Retina (tissue), 1 donor: ENCODE results near the gene NAV2.

ENCODE experiments used
- DNase-seq: peaks from one replicate; pipeline ENCODE4 v3.0.0-alpha.2; 2016

The NAV2 gene

DNA sequence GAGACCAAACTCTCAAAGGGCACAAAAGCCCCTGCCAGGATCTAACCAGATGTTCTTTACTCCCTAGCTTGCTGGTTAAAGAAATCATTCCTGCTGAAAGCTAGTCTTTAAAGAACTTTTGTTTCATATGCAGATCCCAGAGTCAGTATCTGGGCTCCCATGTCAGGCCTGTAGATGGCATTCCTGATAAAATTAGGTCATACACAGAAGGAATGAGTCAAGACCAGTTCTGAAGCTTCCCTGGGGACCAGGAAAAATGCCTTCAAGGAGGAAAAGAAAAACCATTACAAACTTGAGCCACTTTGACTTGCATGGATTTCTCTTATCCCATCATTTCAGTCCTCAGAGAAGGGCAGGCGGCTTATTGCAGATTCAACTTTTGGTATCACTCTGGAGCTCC lies 441.7 kb downstream of the NAV2 start:
- no peak for DNase-seq

DNA sequence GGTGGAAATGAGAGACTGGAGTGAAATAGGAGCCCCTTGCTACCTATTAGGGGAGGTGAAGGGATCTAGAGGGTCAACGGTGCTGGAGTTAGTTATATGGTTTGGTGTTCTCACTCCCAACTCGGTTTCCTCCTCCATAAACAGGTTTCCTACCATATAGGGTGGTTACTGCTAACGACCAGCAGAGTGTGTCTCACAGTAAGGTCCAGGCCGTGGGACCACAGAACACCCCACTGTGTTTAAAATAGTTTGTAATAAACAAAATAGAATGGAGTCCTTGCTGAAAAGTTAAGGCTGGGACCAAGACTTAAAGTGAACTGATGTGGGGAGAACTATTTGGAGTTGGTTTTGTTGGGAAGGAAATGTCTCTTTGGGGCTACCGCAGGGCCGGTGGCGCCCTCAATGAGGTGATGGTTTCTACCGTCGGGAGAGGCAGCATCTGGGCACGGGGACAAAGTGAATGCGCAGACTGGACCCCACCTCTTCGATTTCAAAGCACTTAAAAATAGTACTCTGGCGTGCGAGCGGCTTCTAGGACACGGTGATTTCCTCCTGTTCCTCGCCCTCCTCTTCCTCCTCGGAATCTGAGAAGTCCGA lies 443.1 kb downstream of the NAV2 start:
- peak; percentile 22 for DNase-seq

DNA sequence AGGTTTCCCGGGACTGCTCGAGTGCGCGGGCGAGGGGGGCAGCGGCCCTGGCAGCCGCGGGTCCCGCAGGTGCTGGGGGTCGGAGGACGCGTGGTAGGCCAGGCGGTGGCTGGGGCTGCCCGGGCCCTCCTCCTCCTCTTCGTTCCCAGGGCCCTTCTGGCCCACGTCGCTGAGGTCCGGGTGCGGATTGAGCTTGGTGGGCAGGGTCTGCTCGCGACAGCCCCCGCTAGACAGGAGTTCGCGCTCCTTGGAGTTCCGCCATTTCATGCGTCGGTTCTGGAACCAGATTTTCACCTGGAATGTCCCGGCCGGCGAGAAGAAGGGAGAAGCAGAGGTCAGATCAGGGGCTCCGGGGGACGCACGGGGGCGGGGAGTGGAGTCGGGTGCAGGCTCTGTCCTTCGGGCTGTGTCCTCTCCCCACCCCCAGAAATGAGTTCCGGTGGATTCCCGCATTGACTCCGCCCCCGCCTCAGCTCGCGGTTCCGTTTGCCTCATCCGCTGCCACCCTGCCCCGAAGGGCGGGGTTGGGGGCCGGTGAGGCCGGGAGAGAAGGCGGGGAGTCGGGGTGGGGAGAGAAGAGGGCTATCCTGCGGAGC lies 443.7 kb downstream of the NAV2 start:
- peak; percentile 36 for DNase-seq

DNA sequence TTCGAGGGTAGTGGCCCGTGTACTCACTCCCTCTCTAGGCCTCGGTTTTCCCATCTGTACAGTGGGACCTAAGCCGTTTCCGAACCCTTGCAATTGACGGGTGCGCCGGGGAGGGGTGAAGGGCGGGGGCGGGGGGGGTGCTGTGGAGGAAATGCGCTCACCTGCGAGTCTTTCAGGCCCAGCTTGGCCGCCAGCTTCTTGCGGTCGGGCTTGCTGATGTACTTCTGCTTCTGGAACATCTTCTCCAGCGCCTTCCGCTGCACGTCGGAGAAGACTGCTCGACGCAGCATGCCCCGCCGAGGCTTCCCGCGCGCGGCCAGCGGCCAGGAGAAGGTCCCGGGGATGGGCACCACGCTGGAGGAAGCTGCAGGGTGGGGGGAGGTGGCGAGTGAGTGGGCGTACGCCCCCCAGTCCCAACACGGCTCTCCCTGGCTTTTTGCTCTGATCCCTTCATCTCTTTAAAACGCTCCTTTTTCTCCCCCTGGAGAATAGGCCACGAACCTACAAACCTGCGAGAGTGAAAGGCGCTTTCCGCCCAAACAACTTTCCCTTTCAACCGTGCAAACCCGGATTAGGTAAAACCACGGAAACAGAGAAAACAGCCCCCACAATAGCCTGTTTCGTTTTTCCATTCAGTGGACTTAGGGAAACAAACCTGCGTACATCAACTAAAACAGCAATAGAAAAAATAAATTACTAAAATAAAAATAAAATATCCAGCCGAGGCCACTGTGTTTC lies 444.4 kb downstream of the NAV2 start:
- peak; percentile 28 for DNase-seq

DNA sequence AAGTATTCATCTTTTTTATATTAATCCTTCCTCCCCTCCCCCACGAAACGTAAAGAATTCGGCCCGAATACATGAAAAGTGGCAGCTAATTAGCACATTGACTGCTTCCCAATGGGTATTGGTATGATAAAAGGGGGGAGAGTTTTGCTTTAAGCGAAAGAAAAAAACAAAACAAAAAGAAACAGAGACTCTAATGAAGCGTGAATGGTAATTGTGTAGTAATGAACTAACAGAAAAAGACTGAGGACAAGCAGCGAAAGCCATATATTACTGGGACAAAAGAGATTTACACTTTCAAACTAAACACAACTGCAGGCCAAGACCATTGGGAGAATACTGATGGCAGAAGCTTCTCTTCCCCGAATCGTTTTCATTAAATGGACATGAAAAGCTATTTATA lies 445.1 kb downstream of the NAV2 start:
- no peak for DNase-seq

DNA sequence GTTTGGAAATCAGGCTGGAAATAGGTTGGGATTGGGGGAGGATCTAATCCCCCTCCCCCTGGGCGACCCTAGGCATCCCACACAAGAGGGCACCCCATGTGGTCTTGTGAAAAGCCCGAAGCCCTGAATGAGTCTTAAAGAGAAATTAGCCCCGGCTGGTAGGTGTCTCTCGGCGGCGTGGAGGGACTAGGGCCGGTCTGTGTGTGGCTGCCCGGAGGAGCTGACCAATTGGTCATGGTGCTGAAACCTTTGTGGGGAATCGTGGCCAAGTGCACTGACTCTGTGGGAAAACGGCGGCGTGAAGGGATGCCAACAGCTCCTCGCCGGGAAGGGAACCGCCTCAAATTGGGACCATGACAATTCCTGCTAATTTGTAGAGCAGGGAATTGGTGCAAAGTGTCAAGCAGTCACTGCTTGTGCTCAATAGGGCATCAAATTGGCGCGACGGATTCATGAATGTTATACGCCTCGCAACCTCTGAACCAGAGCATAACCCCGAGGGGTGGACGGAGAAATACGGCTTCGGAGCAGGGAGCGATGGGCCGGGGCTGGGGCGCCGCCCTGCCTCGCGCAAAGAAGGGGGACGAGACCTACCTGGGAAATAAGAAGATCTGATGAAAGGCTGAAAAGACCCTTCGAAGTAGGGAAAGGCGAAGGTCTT lies 446.1 kb downstream of the NAV2 start:
- peak; percentile 86 for DNase-seq

DNA sequence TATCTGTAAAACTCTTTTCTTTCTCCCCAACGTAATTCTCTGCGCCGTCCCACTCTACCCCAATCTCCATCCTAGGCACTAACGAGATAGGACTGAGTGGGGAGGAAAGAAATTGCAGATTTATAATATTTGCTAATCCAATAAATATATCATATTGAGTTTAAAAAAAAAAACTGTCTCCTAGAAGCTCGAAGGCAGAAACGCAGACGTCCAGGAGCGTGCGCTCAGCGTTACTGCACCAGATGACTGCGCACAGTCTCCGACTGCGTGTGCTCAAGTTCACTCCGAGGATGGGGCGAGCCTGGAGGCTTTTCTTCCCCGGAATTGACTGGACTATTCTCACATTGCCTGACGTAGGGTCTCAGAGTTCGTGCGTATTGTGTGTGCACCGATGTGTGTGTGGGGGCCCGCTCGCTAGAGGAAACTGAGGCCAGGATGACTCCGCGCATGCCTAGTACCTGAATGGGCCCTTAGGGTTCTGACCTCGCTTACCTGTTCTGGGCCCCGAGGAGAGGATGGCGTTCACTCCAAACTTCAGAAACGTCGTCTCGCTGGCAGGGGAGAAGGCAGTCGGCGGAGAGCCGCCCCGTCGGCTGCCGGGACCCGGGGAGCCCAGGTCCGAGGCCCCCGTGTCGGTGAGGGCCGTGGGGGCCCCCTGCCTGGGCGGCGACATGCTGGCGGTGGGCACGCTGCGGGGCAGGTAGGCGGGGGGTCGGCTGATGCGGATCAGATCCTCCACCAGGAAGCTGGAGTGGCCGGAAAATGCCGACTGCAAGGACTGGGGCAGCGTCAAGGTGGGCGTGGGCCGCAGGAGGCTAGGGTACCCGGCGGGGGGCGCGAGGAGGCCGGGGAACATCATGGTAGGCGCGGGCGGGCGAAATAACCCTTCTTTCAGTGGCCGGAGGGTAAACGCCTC lies 447.1 kb downstream of the NAV2 start:
- peak; percentile 47 for DNase-seq

DNA sequence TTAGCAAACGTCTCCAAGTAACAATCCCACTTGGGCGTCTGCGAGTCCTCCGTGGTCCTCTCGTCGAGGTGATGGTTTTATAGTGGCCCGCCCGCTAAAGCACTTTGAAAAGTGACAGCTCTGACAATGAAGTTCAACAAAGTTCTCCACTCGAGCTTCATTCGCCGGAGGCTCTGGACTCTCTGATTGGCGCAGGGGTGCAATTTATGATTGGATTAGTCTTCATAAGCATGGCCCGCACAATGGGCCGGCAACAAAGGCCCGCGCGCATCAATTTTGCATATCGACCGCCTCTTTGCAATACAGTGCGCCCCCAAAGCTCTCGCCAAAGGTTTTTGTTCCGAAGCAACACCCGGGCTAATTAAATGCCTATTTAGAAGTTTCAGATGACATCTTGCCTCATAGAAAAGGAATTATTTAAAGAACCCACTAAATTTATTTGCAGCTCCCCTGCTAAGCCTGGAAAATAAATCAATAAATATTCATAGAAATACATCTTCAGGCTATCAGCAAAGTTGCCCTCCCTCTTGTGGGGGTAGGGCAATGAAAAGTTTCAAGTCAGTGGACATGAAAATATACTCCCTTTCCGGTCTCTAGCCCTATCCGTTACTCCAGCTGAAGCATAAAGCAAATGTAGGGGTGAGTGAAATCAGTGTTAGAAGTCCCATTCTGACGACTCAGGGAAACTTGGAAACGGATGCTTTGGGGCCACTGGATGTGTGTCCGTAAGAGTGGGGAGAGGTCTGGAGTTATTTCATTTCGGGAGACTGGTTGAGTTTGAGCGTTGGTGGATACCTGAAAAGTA lies 448.0 kb downstream of the NAV2 start, which contains the start of gene DBX1:
DBX1 (minus strand) TSS at position 51 of the 805 bp plus-strand sequence. CDS start 151 bp downstream, outside the sequence.
- peak; percentile 33 for DNase-seq

DNA sequence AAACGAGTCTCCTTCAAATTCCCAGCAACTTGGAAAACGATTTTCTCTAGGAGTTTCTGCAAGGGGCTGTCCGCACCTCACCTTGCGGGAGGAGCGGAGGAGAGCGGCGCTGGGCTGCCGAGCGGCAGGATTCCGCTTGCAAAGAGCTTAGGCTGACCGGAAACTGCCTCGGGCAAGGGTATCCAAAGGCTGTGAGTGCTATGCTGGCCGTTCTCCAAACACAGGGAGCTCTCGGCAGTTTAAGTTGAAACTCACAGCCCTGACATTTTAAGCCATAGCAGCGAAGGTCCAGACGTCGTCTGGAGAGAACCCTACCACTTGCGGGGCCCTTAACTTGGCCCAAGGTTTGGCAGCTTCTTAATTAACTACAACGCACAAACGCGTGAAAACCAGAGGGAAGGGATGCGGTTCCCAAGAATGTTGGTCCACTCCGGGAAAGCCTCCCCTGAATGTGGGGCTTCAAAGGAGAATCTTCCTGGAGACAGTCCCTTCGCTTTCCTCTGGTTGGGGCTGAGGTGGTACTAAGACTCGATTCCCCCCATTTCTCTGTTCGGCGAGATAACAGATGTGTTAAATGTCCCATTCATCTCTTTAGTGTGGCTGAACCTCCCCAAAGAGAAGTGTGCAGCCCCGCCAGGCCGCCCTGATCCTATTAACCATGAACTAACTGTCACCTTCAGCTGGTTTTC lies 448.7 kb downstream of the NAV2 start:
- peak; percentile 65 for DNase-seq

DNA sequence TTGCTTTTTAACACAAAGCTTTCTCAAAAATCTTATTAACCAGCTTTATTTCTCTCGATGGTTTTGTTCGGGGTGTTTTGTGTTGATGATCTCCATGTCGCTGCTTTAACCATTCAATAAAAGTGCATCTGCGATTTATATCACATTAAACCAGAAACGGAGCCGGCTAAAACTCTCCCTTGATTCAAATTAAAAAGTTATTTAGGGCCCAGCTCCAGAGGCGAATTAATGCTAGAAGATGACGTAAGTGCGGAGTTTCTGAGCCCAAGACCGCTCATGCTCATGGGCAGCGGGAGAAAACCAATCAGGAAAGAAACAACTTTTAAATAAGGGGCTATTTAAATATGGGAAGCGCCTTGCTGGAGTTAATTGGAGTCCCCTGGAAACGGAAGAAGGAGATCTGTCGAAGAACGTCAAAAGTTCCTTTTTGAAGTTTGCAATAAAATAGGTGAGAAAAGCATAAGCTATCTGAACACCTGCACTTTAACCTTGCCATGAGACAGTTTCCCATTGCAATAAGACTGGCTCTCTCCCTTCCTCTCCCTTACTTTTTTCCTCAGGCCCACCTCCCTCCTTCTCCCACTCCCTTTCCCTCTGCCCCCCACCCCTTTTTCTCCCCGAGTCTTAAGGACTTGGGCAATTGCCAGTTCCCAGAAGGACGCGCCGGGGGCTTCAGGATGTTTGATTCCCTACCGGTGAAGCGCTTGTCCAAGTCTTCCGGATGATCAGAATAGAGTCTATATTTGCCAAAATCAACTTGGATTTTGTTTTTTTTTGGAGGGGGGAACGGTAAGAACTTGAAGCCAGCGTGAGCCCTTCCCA lies 449.5 kb downstream of the NAV2 start:
- DNase-seq, result peak; percentile 44

DNA sequence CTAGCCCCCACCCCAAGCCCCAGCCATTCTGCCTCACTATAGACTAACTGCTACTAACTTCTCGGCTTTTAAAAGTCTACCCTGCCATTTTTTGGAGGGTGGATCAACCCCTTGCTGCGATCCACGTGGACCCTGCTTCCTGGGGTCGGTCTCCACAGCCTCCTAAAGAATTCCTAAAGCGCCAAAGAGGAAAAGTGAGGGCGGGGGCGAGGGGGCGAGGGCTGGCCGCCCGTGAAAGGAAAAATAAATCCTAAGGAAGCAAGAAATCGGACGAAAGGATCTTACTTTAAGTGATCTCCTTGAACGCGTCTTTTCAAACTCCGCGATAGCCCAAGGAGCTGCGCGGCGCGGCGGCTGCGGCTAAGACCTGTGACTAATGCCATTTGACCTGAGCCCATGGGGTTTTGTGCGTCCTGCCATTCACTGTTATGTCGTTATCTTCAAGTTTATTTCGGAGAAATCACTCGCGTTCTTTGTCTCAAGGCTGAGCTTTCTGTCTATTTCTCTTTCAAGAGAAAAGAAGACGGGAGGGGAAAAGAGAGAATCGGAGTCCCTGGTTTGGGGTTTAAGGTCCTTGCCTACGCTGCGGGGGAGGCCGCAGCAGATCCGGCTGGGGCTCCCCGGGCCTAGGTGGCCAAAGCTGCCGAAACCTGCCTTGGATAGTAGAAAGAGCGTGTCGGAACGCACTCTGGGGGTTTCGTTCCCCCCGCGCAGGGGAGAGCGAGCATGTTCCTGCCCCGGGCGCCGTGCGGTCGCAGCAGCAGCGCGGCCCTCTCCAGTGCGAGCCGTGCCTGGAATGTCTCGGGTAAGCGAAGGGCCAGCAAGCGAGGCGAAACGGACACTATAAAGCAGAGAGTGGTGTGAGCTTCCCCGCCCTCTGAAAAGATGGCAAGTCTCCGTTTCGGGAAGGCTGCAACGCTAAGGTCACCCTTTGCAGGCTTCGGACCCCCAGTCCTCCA lies 450.5 kb downstream of the NAV2 start:
- peak; percentile 85 for DNase-seq

DNA sequence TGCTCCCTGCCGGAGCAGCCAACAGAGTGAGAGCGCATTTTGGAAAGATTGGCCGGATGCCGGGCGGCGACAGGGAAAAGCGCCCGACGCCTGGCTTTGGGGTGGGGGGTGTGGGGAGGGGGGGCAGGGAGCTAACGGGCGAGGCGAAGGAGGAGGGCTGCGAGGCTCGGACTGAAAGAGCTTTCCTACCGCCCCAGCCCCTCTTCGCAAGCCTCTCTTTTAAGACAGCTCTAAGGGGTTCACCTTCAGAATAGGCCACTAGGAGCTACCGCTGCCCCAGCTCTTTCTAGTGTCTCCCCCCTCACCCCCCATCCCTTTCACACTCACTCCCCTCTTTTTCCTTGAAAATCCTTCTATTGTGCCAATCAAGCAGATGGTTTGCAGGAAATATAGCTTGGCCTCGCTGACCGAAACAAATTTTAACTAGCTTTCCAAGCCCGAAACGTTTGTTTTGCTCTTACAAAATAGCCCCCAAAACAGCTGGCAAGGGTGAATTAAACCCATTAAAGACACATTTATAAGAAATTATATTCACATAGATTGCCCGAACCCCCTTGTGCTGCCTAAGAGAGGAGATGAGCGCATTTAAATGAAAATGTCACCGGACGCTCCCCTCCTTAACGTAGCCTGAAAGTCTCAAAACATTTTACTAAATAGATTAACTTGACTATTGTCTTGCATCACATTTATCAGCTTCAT lies 451.3 kb downstream of the NAV2 start:
- DNase-seq, result peak; percentile 39
